Activated CD8-positive, alpha-beta memory T cell treated with anti-CD3 and anti-CD28 coated beads for 4 hours (primary cell): ENCODE results near the gene HEXIM1.
A peak's percentile ranks its signal among the peaks of the same experiment; 100 is the strongest.

Experiments used
- DNase-seq, 2 donors: peaks; one replicate each; pipeline ENCODE4 v3.0.0-alpha.2; 2020; ENCODE audit warnings: low read depth in 2 of 2

The HEXIM1 gene

DNA sequence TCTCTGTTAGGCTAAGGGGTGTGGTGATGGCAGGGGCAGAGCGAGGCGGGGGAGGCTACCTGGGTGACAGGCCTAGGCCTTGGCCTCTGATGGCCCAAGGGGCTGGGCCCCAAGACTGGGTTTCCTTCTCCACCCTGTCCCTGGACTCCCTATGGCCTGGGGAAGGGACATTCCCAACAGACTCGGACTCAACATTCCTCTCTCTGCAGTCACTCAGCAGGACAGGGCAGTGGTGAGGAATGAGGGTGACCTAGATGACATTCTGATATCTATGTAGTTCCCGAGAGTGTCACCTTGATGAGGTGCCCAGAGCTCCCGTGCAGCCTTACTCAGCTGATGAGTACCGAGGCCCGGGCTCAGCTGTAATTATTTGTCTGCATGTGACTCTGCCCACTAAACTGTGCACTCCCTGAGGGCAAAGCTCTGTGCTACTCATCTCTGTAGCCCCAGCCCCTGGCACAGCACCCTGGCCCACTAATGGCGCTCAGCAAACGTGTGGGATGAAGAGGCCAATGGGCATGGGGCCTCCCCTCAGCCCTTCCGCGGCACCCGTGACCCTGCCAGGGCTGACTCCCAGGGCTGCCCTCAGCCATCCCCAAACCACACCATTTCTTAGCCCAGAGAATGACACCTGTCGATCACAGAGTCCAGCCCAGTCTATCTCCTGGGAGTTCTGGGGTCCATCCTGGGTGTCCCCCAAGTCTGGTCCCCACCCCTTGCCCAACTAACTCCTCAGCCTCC lies 18.2 kb upstream of the HEXIM1 start:
- DNase-seq = no peak

DNA sequence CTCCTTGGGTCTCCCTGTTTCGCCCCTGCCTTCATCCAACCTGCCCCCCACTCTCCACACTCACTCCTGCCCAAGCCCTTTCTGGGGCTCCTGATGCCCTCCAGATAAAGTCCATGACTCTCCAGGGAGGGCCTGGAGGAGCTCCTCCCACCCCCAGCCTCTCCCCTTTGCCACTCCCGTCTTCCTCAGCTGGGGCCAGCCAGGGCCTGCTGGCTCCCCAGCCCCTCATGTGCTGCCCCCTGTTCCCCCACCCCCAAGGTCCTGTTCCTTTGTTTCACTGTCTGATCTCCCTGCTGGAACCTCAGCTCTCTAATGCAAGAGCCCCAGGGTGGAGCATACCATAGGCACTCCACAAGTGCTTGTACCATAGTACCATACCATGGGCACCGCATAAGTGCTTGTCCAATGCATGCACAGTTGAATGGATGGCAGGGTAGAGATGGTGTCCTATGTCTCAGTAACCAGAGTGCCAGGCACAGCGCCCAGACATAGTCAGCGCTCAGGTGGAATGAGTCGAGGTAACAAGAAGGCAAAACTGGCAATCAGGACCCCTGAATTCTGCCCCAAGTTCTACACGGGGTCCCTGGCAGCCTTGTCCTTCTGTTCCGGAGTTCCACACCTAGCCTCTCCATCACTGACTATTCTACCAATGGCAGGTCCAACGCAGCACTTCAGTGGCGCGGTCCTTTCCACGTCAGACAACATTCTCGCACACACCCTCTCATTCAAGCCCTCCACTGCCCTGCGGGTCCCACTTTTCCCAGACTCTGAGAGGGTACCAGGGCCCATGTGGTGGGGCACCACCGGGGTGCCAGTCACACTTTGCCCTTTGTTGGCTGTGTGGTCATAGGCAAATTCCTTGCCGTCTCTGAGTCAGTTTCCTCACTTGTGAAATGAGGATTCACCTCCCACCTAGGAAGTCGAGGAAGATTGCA lies 17.3 kb upstream of the HEXIM1 start:
- no peak for DNase-seq

DNA sequence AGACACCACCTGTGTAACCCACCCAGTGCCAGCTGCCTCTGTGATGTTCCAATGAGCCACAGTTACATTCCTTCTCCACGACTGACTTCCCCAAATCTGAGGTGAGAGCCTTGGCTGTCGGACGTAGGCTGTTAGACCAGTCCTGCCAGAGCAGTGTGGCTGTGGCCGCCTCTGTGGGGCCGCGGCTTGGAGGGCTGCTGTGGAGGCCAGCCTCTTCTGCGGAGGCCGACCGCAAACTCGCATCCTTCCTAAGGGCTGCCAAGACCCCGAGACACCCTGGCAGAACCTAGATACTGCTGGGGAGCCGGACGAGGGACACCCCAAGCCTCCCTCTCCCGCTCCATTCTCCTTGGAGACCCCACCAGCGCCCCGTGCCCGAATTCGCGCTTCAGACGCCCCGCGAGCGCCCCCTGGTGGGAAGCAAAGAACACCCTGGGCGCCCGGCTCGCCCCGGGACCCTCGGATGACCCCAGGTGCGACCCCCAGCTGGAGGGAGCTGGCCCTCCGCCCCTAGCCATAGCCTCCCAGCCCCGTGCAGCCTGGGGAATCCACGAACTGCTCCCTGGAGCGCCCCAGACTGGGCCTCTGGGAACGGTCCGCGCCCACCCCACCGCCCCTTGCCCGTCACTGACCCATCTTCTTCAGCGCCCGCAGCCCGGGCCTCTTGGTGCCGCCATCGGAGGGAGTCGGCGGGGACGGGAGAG lies 16.5 kb upstream of the HEXIM1 start:
- no peak for DNase-seq

DNA sequence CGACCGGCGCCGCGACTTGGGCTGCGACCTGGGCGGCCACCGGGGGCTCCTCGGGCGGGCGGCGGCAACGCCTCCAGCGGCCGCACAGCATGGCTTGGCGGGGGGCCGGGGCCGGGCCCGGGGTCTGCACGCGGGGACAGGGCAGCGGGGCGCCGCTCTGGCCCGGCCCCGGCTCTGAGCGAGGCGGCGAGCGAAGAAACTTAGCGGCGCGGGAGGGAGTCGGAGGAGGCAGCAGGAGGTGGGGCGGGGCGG lies 16.0 kb upstream of the HEXIM1 start, which contains the start of gene PLCD3:
Gene PLCD3 (minus strand): TSS at position 196 of the 252 bp plus-strand sequence. CDS start 105 bp downstream, at position 91.
- no peak for DNase-seq

DNA sequence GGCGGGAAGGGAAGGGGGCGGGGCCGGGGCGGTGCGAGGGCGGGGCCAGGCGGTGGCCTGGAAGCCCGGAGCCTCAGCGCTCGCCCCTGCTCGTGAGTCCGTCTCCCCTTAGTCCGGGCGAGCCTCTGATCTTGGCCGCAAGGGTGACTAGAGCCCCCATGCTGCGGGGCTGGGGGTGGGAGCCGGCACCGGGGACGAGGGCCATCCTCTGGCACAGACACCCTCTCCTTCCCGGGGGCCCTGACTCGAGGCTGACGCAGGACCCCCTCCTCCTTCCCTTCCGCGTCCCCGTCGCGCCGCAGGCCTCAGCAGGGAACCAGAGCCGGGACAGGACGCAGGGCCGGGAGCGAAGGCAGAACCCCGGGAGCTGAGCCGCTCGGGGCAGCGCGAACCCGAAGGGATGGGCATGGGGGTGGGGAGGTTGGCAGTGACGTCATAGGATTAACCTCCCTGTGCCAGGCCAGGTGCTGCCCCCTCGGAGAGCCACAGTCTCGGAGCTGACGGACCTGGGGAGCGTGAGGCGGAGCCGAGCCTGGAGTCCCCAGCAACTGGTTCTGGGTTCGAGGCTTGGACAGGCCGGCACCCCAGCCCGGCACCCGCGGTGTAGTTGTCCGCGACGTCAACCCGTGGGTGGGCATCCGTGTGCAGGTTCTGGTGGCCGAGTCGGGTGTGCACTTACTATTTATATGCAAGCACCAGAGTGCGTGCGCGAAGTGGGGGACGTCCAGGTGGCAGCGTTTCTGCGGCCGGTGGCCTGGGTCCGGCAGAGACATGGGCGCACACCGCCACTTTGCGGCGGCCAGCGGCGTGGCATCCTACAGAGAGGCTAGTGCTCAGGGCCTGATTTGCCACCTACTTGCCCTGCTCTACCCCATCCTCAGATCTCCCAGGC lies 15.5 kb upstream of the HEXIM1 start:
- DNase-seq = peak in 1 of 2 donors; percentile 48

DNA sequence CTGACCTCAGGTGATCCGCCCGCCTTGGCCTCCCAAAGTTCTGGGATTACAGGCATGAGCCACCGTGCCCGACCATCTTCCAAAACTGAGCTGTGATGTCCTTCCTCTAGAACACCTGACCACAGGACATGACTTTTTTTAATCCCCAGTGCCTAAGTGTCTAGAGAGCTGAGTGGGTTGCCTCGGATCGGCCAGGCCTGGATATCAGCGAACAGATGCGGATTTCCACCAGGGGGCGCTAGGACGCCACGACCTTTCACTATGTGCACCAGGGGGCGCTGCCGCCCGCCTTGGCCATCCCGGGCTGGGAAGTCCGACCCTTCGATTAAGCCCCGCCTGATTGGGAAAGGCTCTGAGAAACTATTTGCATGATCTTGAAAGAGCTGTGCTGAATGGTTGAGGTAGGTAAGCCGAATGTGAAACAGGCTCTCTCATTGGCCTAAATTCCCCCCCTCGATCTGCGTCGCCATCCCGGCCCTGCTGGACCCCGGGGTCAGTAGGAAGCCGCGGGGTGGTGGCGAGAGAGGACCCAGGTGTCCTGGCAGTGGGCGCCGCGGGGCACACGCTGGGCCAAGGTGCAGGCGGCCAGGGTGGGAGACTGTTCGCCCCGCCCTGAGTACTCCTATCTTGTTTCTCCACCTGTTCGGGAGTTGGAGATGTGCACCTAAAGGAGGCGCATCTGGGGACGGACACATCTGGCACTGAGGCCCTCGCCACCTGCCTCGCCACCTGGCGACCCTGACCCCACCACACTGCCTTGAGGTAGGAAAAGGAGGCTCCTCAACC lies 12.9 kb upstream of the HEXIM1 start, which contains the start of gene ACBD4:
Gene ACBD4 (plus strand): TSS at position 496 of the 786 bp plus-strand sequence. CDS start 458 bp downstream, outside the sequence.
- peak; percentile 92 to 94 for DNase-seq

DNA sequence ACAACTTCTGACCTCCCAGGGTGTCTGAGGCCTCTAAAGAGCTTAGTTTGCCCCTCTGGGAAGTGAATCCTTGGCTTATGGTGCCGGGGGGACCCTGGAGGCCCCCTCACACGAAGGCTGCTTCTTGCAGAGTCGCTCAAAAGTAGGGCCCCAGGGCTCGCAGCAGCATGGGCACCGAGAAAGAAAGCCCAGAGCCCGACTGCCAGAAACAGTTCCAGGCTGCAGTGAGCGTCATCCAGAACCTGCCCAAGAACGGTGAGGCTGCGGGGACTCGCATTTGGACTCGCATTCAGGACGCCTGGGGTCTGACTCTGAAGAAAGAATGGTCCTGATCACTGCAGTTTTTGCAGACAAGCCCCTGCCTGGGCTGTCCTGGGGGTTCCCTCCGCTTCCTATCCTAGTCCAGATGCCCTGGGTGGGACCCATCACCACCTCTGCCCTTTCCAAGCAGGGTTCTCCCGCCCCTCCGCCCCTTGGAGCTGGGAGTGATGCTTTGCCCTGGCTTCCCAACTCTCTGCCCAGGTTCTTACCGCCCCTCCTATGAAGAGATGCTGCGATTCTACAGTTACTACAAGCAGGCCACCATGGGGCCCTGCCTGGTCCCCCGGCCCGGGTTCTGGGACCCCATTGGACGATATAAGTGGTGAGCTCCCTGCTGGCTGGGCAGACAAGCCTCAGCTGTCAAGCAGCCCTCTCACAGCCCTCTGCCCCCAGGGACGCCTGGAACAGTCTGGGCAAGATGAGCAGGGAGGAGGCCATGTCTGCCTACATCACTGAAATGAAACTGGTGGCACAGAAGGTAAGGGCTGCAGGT lies 12.1 kb upstream of the HEXIM1 start:
- DNase-seq = no peak

DNA sequence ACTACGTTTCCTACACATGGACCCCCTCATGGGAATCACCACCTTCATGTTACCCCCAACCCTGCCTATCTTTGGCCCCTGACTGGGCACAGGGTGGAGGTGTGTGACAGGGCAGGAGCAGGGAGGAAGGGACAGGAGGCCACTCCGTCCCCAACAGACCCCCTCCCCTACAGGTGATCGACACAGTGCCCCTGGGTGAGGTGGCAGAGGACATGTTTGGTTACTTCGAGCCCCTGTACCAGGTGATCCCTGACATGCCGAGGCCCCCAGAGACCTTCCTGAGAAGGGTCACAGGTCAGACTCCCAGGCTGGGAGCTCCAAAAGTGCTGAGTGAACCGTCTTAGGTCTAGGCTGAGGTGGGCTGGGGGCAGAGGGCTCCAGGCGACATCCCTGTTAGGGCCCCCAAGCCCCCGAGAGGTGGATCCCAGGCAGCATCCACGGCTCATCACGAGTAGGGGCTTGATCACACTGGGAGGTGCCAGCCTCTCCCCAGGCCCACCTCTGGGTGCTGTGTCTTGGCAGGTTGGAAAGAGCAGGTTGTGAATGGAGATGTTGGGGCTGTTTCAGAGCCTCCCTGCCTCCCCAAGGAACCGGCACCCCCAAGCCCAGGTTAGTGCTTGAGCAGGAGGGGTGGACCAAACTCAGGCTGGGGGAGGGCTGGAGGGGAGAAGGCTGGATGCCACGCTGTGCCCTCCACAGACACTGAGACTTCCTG lies 11.3 kb upstream of the HEXIM1 start:
- DNase-seq = no peak

DNA sequence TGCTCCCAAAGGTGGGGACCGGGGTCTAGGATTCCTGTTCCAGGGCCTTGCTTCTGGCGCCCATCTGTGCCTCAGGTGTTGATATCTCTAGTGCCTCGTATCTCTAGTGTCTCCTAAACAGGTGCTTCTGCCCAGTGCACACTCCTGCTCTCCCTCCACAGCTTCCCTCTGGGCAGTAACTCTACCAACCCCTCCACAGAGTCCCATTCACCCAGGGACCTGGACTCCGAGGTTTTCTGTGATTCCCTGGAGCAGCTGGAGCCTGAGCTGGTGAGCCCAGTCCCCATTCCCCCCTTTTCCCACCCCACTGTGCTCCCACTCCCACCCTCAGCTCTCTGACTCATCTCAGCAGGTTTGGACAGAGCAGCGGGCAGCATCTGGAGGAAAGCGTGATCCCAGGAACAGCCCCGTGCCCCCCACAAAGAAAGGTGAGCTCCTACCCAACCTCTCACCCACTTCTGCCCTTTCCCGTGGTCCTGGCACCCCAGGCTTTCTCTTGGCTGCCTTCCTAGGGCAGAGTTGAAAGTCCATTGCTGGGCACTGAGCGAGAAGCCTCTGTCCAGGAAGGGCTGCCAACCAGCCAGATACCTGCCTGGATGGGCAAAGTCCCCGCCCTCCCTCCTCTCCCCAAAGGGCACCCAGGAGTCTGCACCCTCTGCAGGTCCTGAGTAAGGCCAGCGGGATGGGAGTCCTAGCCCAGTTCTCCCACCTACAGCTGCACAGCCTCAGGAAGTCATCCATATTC lies 10.5 kb upstream of the HEXIM1 start:
- no peak for DNase-seq

DNA sequence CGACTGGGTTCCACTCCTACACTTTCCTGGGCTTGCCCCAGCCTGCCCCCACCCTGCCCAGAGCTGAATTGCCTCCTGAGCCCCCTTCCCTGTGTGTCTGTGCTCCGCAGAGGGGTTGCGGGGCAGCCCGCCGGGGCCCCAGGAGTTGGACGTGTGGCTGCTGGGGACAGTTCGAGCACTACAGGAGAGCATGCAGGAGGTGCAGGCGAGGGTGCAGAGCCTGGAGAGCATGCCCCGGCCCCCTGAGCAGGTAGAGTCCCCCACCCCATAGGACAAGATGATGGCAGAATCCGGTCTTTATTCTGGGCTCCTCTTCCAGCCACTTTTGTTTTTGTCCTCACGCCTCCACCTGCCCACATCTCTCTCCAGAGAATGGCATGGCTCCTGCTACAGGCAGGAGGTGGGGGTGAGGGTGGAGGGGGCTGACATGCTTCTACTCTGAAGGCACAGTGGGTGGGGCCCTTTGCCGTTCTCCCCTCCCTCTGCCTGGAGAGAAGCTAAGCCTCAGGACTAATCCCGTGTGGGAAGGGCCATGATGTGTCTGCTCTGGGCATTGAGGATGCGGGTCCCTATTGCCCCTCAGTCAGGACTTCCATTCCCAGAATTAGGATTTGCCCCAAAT lies 9.3 kb upstream of the HEXIM1 start:
- DNase-seq = no peak

DNA sequence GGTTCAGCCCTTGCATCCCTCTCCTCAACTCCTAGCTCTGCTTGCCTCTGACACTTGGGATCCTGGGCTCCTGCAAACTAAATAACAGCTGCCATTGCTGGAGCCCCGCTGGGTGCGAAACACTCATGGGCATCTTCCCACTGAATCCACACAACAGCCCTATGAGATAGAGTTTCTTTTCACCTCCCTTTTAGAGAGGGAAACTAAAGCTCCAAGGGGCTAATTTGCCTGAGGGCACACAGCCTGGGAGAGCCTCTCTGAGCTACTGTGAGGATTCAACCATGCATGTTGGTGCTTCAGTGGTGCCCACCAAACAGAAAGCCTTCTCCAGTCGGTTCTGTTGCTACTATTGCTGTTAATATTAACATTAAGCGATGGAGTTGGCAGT lies 8.7 kb upstream of the HEXIM1 start:
- DNase-seq = no peak

DNA sequence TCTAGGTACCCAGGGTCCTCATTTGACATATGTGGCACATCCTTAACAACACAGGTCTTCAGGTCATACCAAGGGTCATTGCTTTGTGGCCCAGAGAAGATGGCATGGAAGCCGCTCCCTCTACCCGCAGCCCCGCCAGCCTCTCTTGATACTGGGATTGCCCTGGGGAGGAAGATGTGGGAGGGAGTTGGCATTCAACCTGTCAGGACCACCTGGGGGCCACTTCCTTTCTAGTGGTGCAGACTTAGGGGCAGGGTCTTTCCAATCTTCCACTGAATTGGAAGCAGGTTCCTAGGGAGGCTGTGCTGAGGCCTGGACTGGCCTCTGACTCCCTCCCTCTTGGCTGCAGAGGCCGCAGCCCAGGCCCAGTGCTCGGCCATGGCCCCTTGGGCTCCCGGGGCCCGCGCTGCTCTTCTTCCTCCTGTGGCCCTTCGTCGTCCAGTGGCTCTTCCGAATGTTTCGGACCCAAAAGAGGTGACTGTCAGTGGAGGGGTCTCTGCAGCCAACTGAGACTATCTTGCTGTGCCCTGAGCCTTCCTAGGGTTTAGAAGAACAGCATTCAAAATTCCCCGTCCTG lies 5.1 kb upstream of the HEXIM1 start:
- DNase-seq = no peak

DNA sequence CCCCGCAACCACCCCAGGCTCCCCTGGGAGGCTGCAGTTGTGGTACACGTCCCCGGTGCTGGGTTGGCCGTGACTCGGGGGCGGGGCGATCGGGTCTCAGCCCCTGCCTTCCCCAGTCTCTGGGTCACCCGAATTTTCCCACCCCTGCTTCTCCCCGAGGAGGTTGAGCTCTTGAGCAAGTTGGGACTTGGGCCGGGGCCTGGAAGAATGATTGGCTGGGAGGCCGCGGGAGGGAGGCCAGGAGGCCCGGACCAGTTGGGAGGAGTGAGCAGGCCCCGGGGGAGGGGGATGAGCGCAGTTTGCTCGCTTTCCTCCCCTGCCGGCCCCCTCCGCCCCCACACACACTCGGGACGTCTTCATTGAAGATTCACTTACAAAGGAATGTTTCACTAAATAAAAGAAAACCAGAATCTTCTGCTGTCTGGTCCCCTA lies 4.5 kb upstream of the HEXIM1 start:
- DNase-seq = no peak

DNA sequence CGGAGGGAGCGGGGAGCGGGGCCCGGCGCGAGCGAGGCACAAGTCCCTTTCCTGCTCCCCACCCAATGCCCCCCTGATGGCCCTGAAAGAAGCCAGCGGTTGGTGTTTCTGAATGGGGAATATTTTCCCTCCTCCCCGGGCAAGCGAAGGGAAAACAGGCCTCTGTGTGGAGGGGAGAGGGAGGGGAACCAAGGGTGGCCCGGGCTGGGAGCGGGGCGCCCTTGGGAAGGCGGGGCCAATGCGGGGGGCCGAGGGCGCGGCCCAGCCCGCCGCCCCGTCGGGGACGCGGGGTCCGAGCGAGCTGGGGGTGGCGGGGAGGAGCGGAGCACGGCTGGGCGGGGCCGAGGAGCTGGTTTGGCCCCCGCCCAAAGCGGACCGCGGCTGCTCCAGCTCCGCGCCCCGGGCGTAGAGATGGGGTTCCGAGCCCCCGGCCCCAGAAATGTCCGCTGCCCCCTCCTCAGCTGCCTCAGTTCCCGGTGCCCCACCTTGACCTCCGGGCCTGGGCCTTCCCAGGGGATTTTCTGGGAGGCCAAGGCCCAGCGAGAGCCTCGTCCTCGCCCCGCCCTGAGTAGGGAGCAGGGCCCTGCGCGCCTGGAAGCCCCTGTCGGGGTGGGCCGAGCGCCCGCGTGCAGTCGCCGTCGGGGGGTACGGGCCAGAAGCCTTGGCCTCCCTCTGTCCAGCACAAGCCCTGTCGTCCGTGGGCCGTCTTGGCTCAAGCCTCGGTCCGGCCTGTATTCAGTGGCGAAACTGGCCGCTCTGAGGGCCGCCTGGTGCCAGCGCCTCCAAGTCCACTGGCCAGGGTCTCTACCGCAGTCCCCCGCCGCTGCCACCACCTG lies 3.9 kb upstream of the HEXIM1 start:
- DNase-seq = no peak

DNA sequence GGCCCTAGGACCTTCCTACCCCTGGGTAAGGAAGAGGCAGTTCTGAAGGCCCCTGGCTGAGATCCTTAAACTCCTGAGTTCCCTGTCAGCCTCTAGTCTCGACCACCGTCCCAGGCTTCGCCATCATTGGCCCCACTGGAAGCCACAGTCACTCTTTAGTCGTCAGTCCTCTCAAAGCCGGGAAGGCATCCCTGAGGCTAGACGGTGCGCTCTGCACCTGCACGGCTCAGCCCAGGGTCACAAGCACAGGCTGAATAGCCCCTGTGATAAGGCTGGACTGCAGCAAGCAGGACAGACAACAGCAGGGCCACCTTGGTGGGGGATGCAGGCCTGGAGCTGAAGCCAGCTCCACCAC lies 3.3 kb upstream of the HEXIM1 start:
- no peak for DNase-seq

DNA sequence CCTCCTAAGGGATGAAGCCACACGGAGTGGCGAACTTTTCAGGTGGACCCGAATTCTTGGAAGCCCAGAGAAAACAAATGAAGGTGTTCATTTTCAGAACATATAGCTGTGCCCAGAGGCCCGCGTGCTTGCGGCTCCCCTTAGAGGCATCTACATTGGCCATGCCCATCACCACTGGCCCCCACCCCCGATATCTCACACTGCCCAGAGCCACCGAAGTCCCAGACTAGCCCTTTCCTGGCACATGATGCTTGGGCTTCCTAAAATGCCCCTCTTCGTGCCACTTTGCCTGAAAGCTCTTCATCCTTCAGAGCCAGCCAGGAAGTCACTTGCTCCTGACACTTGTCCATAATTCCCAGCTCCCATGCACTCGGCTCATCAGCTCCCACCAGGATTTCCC lies 2.1 kb upstream of the HEXIM1 start:
- no peak for DNase-seq

DNA sequence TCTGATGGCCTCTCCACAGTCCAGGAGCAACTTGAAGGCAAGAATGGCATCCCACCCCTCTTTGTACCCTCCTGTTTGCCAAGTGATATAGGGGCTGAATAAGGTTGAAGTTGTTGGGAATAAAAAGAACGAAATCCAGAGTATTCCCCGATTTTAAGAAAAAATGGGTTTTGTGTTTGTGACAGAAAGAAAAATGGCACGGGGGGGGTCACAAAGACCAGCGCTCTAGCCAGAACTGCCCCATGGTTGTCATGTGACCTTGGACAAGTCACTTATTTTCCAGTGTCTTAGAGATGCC lies 1.7 kb upstream of the HEXIM1 start:
- DNase-seq = no peak
